GM18502 (cell line): ENCODE data around the gene DMXL1.
"Not testable (repeated sequence)": the region's sequence is repeated elsewhere in the genome, so short reads cannot be mapped to it uniquely, and the experiment has no call there.

ENCODE experiments used
- ATAC-seq: cut with Tn5 transposase; IDR thresholded peaks from one replicate; pipeline ENCODE4 v1.9.1; 2021; ENCODE audit warnings: mild to moderate bottlenecking; ENCODE audit not compliant: unreplicated experiment, poor library complexity

Gene DMXL1

DNA sequence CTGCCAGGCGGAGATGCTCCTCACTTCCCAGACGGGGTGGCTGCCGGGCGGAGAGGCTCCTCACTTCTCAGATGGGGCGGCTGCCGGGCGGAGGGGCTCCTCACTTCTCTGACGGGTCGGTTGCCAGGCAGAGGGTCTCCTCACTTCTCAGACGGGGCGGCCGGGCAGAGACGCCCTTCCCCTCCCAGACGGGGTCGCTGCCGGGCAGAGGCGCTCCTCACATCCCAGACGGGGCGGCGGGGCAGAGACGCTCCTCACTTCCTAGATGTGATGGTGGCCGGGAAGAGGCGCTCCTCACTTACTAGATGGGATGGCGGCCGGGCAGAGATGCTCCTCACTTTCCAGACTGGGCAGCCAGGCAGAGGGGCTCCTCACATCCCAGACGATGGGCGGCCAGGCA lies 51.6 kb downstream of the DMXL1 start:
- ATAC-seq, result not testable (repeated sequence)

- ATAC-seq, result no peak
Measured at GRCh38 chr5:119123280-119123679, 52.4 kb downstream of the DMXL1 start.

GRCh38 chr5:119129770-119130169 lies 58.9 kb downstream of the DMXL1 start:
- ATAC-seq, result no peak

GRCh38 chr5:119131530-119132304 lies 60.8 kb downstream of the DMXL1 start:
- no peak for ATAC-seq

DNA sequence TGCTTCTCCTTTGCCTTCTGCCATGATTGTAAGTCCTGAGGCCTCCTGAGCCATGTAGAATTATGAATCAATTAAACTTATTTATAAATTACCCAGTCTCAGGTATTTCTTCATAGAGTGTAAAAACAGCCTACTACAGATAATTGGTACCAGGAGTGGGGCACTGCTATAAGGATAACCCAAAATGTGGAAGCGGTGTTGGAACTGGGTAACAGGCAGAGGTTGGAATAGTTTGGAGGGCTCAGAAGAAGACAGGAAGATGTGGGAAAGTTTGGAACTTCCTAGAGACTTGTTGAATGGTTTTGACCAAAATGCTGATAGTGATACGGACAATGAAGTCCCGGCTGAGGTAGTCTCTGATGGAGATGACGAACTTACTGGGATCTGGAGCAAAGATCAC lies 64.9 kb downstream of the DMXL1 start:
- ATAC-seq, result not testable (repeated sequence)

DNA sequence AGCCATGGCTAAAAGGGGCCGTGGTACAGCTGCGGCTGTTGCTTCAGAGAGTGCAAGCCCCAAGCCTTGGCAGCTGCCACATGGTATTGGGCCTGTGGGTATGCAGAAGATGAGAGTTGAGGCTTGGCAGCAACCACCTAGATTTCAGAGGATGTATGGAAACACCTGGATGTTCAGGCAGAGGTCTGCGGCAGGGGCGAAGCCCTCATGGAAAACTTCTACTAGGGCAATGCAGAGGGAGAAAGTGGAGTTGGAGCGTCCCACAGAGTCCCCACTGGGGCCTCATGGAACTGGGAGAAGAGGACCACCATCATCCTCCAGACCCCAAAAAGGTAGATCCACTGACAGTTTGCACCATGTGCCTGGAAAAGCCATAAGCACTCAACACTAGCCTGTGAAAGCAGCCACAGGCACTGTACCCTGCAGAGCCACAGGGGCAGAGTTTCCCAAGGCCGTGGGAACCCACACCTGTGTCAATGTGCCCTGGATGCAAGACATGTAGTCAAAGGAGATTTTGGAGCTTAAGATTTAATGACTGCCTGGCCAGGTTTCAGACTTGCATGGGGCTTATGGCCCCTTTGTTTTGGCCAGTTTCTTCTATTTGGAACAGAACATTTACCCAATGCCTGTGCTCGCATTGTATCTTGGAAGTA lies 65.9 kb downstream of the DMXL1 start:
- no peak for ATAC-seq

GRCh38 chr5:119153629-119154028 lies 82.7 kb downstream of the DMXL1 start:
- no peak for ATAC-seq

DNA sequence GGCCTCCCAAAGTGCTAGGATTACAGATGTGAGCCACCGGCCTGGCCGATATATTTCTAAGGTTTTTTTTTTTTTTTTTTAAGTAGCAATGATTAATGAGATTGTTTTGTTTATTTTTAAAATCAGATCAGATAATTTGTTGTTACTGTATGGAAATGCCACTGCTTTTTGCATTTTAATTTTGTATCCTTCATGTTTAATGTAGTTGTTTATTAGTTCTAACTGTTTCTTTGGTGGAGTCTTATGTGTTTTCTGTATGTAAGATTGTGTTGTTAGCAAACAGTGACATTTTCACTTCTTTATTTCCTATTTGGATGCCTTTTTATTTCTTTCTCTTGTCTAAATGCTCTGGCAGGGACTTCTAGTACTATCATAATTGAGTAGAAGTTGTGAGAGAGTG lies 87.3 kb downstream of the DMXL1 start:
- ATAC-seq, result no peak

- ATAC-seq, result no peak
Measured at GRCh38 chr5:119161430-119161829, 90.5 kb downstream of the DMXL1 start.

DNA sequence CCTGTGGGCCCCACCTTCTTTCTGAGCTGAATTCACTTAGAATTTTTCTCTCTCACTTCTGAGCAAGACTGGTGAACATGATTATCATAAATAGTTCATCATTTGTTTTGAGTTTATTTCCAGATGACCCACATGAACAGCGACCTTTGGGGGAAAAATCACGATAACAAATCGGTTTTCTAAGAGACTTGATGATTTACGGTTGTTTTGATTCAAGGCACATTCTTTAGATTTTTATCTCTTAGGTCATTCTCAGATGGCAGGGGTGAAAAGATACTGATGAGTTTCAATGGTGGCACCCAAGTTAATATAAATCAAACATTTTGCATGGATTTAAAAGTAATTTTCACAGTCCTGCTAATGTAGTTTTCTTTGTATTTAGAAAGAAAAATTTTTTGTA lies 95.1 kb downstream of the DMXL1 start:
- ATAC-seq, result no peak

GRCh38 chr5:119168401-119168800 lies 97.5 kb downstream of the DMXL1 start:
- no peak for ATAC-seq

DNA sequence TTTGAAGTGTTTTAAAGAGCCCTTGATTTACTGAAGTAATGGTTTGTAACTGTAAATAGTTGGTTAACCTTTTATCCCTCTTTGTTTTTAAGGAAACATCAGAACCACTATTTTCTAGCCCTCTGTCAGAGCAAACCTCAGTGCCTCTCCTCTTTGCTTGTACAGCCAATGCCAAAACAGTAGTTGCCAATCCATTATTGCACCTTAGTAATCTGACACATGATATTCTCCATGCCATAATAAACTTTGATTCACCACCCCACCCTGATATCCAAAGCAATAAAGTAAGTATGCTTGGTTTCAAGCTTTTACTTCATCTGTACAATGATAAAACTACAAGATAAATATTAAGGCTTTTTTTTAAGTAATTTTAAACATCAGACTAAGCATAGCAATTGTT lies 100.8 kb downstream of the DMXL1 start:
- ATAC-seq, result no peak

DNA sequence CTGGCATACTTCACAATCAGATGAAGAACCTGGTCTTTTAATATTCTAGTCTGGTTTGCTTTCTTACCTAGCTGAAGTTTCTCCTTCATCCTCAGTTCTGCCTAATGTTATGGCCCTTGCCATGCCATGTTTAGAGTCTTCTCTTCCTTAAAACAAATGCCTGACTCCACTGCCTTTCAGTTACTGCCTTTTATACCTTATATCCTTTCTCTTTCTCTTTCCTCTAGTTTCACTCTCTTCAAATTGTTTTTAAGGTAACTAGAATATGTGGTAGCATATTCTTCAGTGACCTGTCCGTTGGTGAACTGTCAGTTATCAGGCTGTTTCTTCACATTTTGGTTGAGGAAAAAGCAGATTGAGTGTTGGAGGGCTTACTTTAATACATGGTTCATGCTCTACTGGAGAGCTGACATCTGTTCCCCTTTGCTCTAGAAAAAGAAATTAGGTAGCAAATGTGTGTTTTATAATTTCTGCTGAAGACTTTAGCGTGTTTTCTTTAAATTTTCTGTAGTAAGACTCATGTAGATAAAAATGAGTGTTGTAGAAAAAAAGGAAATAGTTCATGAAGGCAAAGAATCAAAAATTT lies 103.8 kb downstream of the DMXL1 start:
- peak; percentile 50 for ATAC-seq

DNA sequence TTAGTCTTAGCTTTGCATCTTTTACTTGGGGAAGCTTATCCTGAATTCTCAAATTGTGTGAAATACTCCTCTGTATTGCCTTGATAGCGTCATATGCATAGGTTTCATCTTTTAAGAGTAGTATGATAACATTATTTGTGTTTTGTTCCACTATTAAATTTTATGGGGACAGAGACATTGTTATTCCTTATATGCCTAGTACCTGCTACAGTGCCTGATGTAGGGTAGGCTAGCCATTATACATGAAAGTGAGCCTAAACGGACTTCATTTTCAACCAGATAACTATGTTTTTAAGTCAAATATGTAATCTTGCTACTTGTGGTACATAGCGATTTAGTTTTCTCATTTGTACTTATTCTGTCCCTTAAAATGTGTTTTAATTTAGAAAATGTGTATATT lies 105.9 kb downstream of the DMXL1 start:
- ATAC-seq, result no peak

GRCh38 chr5:119177226-119177625 lies 106.3 kb downstream of the DMXL1 start:
- no peak for ATAC-seq

GRCh38 chr5:119178435-119178834 lies 107.5 kb downstream of the DMXL1 start:
- no peak for ATAC-seq

DNA sequence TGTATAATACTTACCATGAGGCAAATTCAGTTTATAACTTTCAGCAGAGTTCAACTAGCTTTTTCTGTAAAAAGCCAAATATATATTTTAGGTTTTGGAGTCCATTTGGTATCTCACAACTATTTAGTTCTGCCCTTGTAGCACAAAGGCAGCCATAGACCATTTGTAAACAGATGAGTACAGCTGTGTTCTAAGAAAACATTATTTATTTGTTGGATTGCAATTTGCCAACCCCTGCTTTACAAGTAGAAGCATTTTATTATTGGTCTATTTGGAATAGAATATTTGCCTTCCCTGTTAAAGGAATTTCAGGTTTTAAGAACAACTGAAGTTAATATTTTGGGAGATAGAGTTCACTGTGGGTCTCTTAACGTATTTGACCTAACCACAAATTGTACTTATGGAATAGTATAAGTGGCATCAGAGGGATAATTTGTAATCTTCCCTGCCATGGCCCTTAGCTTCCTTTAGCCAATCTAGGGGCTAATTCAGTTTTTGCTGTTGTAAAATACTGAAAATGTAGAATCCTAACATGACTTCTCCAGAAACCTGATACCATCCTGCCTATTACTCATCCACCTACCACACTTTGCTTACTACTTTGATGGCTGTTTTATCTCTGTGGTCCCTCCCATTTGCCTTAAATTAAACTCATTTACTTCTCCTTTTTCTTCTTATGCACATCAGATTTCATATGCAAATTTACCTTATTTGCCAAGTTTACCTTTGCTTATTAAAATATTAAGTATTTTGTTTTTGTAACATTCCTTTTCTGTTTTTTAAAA lies 109.2 kb downstream of the DMXL1 start:
- no peak for ATAC-seq

DNA sequence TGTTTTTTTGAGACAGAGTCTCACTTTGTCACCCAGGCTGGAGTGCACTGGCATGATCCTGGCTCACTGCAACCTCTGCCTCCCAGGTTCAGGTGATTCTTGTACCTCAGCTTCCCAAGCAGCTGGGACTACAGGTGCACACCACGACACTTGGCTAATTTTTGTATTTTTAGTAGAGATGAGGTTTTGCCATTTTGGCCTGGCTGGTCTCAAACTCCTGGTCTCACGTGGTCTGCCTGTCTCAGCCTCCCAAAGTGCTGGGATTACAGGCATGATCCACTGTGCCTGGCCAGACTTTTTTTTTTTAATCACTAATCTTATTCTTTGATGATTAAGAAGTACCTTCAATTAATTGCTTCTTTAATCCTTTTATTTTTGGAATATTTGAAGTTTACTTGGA lies 114.6 kb downstream of the DMXL1 start:
- not testable (repeated sequence) for ATAC-seq

DNA sequence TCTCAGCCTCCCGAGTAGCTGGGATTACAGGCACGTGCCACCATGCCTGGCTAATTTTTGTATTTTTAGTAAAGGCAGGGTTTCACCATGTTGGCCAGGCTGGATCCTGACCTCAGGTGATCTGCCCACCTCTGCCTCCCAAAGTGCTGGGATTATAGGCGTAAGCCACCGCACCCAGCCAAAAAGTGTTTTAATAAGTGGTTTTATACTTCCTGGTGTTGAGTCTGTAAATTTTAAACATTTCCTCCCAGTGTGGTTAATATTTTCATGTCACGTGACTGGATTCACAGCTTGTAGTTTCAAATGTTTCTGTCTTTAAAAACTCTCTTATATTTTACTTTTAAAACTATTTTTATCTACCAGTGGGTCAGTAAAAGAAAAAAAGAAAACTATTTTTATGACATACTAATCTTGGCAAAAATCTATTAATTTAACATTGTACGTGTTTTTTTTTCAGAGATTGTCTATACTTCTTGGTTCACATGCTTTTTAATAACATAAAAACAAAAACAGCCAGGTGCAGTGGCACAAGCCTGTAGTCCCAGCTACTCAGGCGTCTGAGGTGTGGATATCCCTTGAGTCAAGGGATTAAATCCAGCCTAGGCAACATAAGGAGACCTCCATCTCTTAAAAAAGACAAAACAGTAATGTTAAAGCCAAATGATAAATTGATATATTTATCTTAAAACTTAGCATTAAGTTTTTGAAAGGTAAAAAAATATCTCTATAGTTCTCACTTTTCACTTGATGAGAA lies 117.1 kb downstream of the DMXL1 start:
- ATAC-seq, result no peak

DNA sequence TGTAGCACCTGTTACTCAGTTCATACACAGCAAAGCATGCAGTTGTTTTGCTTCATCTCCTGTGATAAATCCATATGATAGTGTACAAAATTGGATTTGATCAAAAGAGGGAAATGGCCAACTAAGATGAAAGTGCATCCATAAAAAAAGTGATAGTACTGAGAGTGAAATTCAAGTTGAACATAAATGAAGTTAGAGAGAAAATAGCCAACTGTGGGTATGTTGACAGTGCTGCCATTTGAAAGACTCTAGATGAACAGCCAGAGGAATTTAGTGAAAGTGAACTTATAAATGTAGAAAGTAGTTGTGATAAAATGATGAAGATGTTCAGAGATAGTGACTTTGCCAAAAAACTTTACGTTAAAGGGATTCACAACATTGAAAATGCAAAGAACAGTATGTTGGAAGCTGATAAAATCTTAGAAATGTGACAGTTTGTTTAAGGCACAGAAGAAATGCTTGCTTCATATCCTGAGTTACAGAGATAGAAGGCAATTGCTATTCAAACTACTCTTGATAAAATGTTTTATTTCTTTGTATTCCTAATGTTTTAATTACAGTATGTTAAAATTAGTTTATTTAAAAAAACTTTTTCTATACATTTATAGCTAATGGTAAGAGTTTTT lies 119.7 kb downstream of the DMXL1 start:
- ATAC-seq, result no peak
